GM10266 (cell line): Measurements from ENCODE around the gene NR6A1.

Experiments used
- DNase-seq: peaks from one replicate; pipeline ENCODE4 v3.0.0; 2012; ENCODE audit errors: extremely low spot score
- TF ChIP-seq, protein P1 (sequence below): IDR thresholded peaks from 2 replicates; pipeline ENCODE4 v1.5.1; 2012; ENCODE audit warnings: mild to moderate bottlenecking, low read depth; ENCODE audit not compliant: control insufficient read depth, insufficient read depth; ENCODE audit errors: missing control alignments

Gene NR6A1

DNA sequence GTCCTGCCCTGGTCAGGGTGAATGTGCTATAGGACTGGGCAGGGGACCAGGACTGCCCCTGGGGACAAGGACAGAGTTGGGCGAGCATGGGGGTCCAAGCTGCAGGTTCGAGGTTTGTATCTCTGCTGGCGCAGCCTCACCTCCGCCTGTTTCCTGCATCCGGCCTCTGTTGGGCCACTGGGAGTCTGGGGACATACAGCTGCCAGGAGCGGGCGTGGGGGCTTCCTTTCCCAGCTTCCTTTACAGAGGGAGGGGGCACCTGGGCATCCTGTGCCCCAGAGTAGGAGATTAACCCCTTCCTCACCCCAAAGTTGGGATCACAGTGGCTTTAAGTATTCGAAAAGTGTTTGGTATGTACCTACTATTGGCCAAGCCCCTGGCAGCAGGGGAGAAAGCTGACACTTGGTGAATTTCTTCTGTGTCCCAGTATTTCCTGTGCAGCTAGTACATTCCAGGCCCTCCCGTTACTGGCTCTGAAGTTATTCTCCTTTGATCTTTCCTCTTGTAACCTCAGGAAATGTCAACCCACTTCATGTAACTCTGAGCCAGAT, 24.8 kb upstream of the NR6A1 start:
- TF ChIP-seq, protein P1, sequence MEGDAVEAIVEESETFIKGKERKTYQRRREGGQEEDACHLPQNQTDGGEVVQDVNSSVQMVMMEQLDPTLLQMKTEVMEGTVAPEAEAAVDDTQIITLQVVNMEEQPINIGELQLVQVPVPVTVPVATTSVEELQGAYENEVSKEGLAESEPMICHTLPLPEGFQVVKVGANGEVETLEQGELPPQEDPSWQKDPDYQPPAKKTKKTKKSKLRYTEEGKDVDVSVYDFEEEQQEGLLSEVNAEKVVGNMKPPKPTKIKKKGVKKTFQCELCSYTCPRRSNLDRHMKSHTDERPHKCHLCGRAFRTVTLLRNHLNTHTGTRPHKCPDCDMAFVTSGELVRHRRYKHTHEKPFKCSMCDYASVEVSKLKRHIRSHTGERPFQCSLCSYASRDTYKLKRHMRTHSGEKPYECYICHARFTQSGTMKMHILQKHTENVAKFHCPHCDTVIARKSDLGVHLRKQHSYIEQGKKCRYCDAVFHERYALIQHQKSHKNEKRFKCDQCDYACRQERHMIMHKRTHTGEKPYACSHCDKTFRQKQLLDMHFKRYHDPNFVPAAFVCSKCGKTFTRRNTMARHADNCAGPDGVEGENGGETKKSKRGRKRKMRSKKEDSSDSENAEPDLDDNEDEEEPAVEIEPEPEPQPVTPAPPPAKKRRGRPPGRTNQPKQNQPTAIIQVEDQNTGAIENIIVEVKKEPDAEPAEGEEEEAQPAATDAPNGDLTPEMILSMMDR, result no peak
- no peak for DNase-seq

DNA sequence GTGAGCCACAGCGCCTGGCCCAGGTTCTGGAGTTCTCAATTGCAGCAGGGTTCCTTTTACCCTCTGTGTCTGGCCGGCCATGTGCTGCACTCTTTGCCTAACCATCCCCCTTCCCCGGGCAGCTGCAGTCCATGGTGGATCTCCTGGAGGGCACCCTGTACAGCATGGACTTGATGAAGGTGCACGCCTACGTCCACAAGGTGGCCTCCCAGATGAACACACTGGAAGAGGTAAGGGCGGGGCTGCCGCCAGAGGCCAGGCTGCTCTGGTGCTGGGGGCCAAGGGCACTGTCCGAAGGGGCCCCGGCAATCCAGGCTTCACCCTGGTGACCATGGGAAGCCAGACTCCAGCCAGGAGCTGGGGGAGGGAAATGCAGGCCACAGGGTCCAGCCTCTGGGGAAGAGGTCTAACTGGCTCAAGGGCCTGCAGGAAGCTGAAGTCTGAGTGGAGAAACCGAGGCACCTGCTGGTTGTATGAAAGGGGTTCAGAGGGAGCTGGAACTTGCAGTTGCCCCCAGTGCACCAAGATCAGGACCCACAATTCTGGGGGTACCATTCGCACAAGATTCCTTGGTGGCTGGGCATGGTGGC, 23.9 kb upstream of the NR6A1 start:
- TF ChIP-seq, protein P1, result no peak
- DNase-seq, result no peak

DNA sequence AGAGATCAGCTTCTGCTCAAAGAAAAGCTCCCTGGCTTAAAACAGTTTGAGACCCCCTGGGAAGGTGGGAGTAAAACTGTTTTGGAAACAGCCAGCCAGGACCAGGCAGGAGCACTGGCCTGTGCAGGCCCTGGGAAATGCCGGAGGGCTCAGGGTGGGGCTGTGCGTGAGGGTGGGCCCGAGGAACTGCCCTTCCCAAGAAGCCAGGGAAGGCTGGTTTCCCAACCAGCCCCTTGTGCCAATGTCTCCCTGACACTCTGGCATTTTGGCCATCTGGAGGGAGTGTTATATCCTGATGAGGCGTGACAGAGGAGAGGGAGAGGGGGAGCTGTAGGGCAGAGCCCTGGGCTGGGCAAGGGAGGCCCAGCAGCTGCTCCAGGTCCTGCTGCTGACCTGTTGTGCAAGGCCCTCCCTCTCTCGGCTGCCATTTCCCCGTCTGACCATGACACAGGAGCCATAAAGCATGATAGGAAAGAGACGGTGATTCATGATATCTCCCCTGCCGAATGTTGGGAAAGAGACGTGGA, 22.0 kb upstream of the NR6A1 start:
- no peak for DNase-seq
- TF ChIP-seq, protein P1, result no peak

DNA sequence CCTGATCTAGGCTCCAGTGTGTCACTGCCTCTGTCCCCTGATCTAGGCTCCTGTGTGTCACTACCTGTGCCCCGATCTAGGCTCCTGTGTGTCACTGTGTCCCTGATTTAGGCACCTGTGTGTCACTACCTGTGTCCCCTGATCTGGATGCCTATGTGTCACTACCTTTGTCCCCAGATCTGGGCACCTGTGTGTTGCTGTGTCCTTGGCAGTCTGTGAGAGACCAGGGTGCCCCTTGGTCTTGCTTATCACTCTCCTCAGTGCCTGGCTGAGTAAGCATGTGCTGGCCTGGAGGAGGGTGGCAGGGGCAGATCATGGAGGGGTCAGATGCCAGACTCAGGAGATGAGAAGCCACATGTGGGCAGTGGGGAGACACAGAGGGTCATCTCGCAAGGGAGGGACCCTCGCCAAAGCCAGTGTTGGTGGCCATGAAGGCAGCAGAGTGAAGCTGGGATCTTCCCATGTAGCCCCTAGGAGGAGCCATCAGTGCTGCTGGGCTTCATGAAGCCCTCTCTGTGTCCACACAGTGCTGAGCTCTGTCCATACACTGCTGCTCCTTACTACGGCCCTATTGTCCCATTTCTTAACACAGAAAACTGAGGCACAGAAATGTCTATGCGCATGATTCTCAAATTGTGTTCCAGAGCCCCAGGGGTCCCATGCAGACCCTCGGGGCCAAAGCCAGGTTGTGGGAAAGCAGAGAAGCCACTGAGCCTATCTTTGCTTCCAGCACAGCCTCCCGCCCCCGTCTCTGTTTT, 21.3 kb upstream of the NR6A1 start:
- TF ChIP-seq, protein P1, result no peak
- DNase-seq, result no peak

DNA sequence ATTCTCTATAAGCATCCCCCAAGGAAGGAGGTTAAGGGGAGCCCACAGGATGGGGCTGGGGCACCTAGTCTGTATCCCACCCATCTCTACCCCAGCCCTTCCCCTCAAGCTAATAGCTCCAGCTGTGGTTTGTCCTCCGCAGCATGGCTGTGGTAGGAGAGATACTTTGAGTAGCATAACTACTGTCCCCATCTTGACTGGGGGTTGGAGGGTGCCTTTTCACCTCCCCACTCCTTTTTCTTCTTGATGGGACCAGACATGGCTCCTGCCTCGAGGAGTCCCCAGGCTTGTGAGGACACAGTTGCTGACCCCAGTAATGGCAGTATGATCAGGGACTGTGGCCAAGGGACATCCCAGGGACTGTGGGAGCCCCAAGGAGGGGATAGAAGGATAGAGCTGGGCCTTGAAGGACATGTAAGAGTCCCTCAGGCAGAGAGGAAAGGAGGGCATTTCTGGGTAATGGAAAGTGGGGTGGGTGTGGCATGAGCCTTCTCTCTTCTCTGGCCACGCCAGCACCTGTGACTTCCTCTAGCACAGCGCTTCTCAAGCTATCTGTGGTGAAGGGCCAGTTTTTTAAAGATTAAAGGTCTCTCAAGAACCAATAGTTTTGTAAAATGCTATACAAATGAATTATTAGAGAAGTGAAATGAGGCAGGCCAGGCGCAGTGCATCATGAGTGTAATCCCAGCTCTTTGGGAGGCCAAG, 19.8 kb upstream of the NR6A1 start:
- TF ChIP-seq, protein P1, result no peak
- no peak for DNase-seq

DNA sequence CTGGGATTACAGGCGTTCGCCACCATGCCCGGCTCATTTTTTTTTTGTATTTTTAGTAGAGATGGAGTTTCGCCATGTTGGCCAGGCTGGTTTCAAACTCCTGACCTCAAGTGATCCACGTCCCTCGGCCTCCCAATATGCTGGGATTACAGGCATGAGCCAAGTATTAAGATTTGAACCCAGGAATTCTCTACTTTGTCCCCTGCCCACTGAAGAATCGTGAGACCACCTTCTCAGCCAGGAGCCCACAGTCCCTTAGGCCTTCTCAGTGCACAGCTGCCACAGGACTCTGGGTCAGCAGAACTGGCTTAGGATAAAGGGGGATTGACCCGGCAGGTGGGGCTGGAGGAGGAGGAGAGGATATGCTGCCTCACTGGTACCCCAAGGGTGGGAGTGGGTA, 19.2 kb upstream of the NR6A1 start:
- TF ChIP-seq, protein P1, result no peak
- no peak for DNase-seq

DNA sequence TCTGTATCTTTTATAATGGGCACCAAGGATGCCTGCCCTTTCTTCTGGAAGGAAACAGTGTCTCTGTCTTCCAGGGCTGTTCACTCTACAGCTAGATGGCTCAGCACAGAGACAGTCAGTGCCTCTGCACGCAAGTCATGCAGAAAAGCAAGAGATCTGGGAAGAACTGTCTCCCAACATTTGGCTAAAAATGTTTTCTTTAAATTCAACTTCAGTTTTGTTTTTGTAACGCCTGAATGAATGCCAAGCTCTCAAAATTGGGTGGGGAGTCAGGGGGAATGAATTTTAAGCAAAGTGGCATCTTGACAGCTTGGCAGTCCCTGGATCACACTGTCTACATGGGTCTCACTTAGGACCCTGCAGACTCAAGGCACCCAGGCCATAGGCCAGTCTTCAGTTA, 18.4 kb upstream of the NR6A1 start:
- TF ChIP-seq, protein P1, result no peak
- DNase-seq, result no peak
